Caco-2 (cell line): Measurements from ENCODE around the gene MGST2. TPM values are rescaled to one million over a fixed set of nuclear protein-coding genes. Genes with fewer than 3 reads are reported as not detected.

Experiments
- BruUV-seq: library from RNA; stranded (reverse); fragments of 400-500 nt; replicated peaks from 2 replicates; lab custom pipeline; 2021; lab: Mats Ljungman, UMichigan
- CTCF ChIA-PET: fragments of 300-600 bp; sonication (Branson Sonifier 250); formaldehyde crosslinking; loops from one replicate; lab custom pipeline; 2022; ENCODE audit warnings: antibody characterized with exemption; lab: Charles Lee
- POLR2A ChIA-PET: fragments of 300-600 bp; sonication (Branson Sonifier 250); formaldehyde crosslinking; loops from one replicate; lab custom pipeline; 2022; ENCODE audit warnings: antibody characterized with exemption; lab: Charles Lee
- DNase-seq, 2 experiments: peaks; one replicate each; pipeline versions ENCODE4 v3.0.0 to v3.0.0-alpha.2; 2020 to 2022
- H3K27me3 ChIP-seq: replicated peaks from 2 replicates; pipeline ENCODE4 v1.6.0; 2011; ENCODE audit warnings: low read length; ENCODE audit not compliant: control insufficient read depth, insufficient read depth
- H3K36me3 ChIP-seq: 2 replicates; pipeline ENCODE4 v1.5.1; 2011; ENCODE audit warnings: low read length; ENCODE audit not compliant: control insufficient read depth, insufficient read depth
- H3K4me1 ChIP-seq: fragments of 250-450 bp; sonication (Bioruptor Pico); 2 replicates; pipeline ENCODE4 v1.5.1; 2020; ENCODE audit warnings: mild to moderate bottlenecking
- H3K4me3 ChIP-seq: 2 replicates; pipeline ENCODE4 v1.5.1; 2011; ENCODE audit warnings: low read depth, mild to moderate bottlenecking, control low read depth, low read length
- H3K9me3 ChIP-seq: fragments of 250-450 bp; sonication (Bioruptor Pico); 2 replicates; pipeline ENCODE4 v1.5.1; 2020; ENCODE audit warnings: mild to moderate bottlenecking, moderate library complexity
- H3K27ac Mint-ChIP-seq: one replicate; pipeline ENCODE4 v1.8.0; 2022; ENCODE audit warnings: mixed read lengths; ENCODE audit not compliant: unreplicated experiment
- H3K27me3 Mint-ChIP-seq: one replicate; pipeline ENCODE4 v1.8.0; 2022; ENCODE audit warnings: mixed read lengths; ENCODE audit not compliant: insufficient read depth, unreplicated experiment
- H3K36me3 Mint-ChIP-seq: one replicate; pipeline ENCODE4 v1.8.0; 2022; ENCODE audit warnings: mild to moderate bottlenecking, mixed read lengths; ENCODE audit not compliant: insufficient read depth, unreplicated experiment
- H3K4me1 Mint-ChIP-seq: one replicate; pipeline ENCODE4 v1.8.0; 2022; ENCODE audit warnings: low read depth, mixed read lengths; ENCODE audit not compliant: unreplicated experiment
- H3K4me3 Mint-ChIP-seq: one replicate; pipeline ENCODE4 v1.8.0; 2022; ENCODE audit warnings: mild to moderate bottlenecking, moderate library complexity, mixed read lengths; ENCODE audit not compliant: unreplicated experiment
- H3K9me3 Mint-ChIP-seq: one replicate; pipeline ENCODE4 v1.8.0; 2022; ENCODE audit warnings: mixed read lengths; ENCODE audit not compliant: unreplicated experiment
- intact Hi-C: fragments of 100-400 bp; cut with micrococcal nuclease; formaldehyde crosslinking; loops from one replicate; pipeline ENCODE4 v1.10.0; 2022; ENCODE audit not compliant: unreplicated experiment
- total RNA-seq: library from RNA; stranded (reverse); gene quantifications from 2 replicates; pipeline ENCODE4 v1.2.3, GENCODE V29; 2022
- TF ChIP-seq, protein P1 (sequence below), 2 experiments: fragments of 200-600 bp in 1 of 2; IDR thresholded peaks; 1 replicate in 1 of 2; 2 replicates in 1 of 2; pipeline versions ENCODE4 v1.5.1 to v1.8.0; 2011 to 2022; ENCODE audit warnings: antibody characterized with exemption in 1 of 2, control low read depth in 1 of 2, inconsistent platforms in 1 of 2, low read depth in 1 of 2, low read length in 1 of 2, mild to moderate bottlenecking in 1 of 2, moderate library complexity in 1 of 2; ENCODE audit not compliant: insufficient read depth in 1 of 2, severe bottlenecking in 1 of 2, unreplicated experiment in 1 of 2

MGST2 gene
- total RNA-seq, 1 experiment from 2014 or later: 81.7 TPM

DNA sequence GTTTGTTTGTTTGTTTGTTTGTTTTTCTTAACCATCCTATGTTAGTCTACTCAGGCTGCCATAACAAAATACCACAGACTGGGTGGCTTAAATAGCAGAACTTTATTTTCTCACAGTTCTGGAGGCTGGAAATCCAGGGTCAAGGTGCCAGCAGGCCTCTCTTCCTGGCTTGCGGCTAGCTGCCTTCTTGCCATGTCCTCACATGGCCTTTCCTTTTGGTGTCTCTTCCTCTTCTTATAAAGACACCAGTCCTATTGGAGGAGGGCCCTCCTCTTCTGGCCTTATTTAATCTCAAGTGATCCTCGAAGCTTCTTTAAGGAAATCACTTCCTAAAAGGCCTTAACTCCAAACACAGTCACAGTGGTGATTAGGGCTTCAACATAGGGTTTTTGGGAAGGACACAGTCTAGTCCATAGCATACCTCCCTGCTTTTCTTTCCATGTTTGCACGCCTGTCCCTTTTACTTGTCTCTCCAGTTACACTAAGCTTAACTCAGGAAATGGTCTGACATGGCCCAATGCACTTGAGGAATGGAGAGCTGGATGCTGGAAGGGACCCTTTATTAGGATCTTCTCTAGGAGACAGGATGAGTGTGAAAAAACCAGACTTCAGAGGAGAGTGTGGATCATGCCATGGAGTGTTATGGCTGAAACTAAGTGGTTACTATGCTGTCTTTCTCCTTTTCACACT, 36.0 kb upstream of the MGST2 start:
- no peak overlapping the region for H3K4me3 ChIP-seq
- Mint-ChIP-seq H3K4me1 (peaks cover 18% of the 10 kb centered on the region), H3K27me3 (no peaks in the 10 kb centered on the region), H3K9me3 (peaks cover 35% of the 10 kb centered on the region), H3K36me3 (peaks cover 16% of the 10 kb centered on the region), H3K4me3 (no peak overlapping the region), H3K27ac (no peak overlapping the region)
- ChIA-PET CTCF (no interaction called here), POLR2A (no interaction called here)
- no peaks in the 10 kb centered on the region for H3K27me3 ChIP-seq
- no peak for DNase-seq
- intact Hi-C loops: loop anchor here (5.0 kb wide), 1 partner anchor 132 kb away; no protein-coding TSS in a partner anchor
- peaks cover 10% of the 10 kb centered on the region for H3K9me3 ChIP-seq
- BruUV-seq: no TSS peak
- TF ChIP-seq, protein P1, sequence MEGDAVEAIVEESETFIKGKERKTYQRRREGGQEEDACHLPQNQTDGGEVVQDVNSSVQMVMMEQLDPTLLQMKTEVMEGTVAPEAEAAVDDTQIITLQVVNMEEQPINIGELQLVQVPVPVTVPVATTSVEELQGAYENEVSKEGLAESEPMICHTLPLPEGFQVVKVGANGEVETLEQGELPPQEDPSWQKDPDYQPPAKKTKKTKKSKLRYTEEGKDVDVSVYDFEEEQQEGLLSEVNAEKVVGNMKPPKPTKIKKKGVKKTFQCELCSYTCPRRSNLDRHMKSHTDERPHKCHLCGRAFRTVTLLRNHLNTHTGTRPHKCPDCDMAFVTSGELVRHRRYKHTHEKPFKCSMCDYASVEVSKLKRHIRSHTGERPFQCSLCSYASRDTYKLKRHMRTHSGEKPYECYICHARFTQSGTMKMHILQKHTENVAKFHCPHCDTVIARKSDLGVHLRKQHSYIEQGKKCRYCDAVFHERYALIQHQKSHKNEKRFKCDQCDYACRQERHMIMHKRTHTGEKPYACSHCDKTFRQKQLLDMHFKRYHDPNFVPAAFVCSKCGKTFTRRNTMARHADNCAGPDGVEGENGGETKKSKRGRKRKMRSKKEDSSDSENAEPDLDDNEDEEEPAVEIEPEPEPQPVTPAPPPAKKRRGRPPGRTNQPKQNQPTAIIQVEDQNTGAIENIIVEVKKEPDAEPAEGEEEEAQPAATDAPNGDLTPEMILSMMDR (IDR thresholded peaks at IDR 0.05; ENCODE audit: insufficient read depth in 1 of 2, low read depth in 1 of 2, low read length in 1 of 2, severe bottlenecking in 1 of 2, unreplicated experiment in 1 of 2): no peak
- H3K4me1 ChIP-seq: peaks cover 39% of the 10 kb centered on the region
- no peaks in the 10 kb centered on the region for H3K36me3 ChIP-seq

DNA sequence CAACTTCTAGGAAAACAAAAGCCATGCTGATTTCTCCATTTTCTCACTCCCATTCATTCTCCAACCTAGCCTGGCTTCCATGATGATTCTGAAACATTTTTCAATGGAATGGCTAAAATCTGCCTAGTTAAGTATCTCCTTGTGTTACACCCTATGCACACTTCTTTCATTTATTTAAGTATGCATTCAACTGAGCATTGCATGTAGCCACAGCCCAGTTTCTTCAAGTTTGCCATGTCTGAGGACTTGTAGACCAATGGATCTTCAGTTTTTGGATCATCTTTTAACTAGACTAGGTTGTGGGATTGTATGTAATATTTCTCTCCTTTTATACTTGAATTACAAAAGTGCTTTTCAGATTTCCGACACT, 35.5 kb upstream of the MGST2 start:
- intact Hi-C loops: loop anchor here (5.0 kb wide), 1 partner anchor 133 kb away; no protein-coding TSS in a partner anchor
- H3K4me1 Mint-ChIP-seq: peaks cover 13% of the 10 kb centered on the region
- ChIA-PET CTCF (no interaction called here), POLR2A (no interaction called here)
- peaks cover 11% of the 10 kb centered on the region for H3K36me3 Mint-ChIP-seq
- H3K4me3 ChIP-seq: no peak overlapping the region
- no peaks in the 10 kb centered on the region for H3K27me3 Mint-ChIP-seq
- TF ChIP-seq, protein P1 (IDR thresholded peaks at IDR 0.05; ENCODE audit: insufficient read depth in 1 of 2, low read depth in 1 of 2, low read length in 1 of 2, severe bottlenecking in 1 of 2, unreplicated experiment in 1 of 2): no peak
- no peak for DNase-seq
- H3K4me1 ChIP-seq: peaks cover 35% of the 10 kb centered on the region
- H3K36me3 ChIP-seq: no peaks in the 10 kb centered on the region
- peak overlapping the region; percentile 51 for H3K27ac Mint-ChIP-seq
- no TSS peak for BruUV-seq
- H3K9me3 Mint-ChIP-seq: peaks cover 35% of the 10 kb centered on the region
- H3K9me3 ChIP-seq: peaks cover 10% of the 10 kb centered on the region
- H3K4me3 Mint-ChIP-seq: no peak overlapping the region
- H3K27me3 ChIP-seq: no peaks in the 10 kb centered on the region

DNA sequence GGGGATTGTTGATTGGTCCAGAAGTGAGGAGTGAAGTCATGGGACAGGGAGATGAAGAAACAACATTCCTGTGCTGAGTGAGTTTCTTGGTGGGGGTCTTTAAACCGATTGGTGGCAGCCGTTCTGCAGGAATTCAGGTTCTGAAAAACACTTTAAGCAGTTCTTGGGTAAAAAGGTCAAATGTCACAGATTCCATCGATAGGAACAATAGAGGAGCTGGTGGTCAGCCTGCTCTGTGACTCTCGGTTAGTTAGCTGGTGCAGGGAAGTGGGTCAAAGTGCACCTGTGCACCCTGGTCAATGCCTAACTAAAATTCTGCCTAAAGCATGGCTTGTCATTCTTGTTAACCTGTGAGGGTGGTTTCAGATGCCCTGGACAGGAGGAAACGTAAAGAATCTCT, 34.6 kb upstream of the MGST2 start:
- H3K27me3 Mint-ChIP-seq: no peaks in the 10 kb centered on the region
- peaks cover 35% of the 10 kb centered on the region for H3K9me3 Mint-ChIP-seq
- ChIA-PET POLR2A (no interaction called here), CTCF (interaction anchor here (0.6 to 1.8 kb wide), 3 partner anchors 11 to 28 kb away, joined by 4 to 5 read pairs (median 4); no protein-coding TSS in a partner anchor)
- TF ChIP-seq, protein P1 (IDR thresholded peaks at IDR 0.05; ENCODE audit: insufficient read depth in 1 of 2, low read depth in 1 of 2, low read length in 1 of 2, severe bottlenecking in 1 of 2, unreplicated experiment in 1 of 2): no peak
- intact Hi-C loops: loop anchor here (5.0 kb wide), 1 partner anchor 134 kb away; no protein-coding TSS in a partner anchor
- no TSS peak for BruUV-seq
- peaks cover 12% of the 10 kb centered on the region for H3K4me1 Mint-ChIP-seq
- H3K4me3 Mint-ChIP-seq: peak overlapping the region; percentile 5
- H3K36me3 ChIP-seq: no peaks in the 10 kb centered on the region
- DNase-seq: peak; percentile 57 to 63
- peaks cover 10% of the 10 kb centered on the region for H3K9me3 ChIP-seq
- no peaks in the 10 kb centered on the region for H3K27me3 ChIP-seq
- H3K4me1 ChIP-seq: peaks cover 26% of the 10 kb centered on the region
- H3K27ac Mint-ChIP-seq: peak overlapping the region; percentile 51
- no peak overlapping the region for H3K4me3 ChIP-seq
- peaks cover 11% of the 10 kb centered on the region for H3K36me3 Mint-ChIP-seq
